GM12878 (cell line): ENCODE measurements around the gene PXT1. TPM values are rescaled to one million over a fixed set of nuclear protein-coding genes. Genes with fewer than 3 reads are reported as not detected.

Source experiments
- ATAC-seq: fragments of 200-7000 bp; cut with Tn5 transposase; 3 replicates; pipeline ENCODE4 v1.9.1; 2020; ENCODE audit warnings: mild to moderate bottlenecking, moderate library complexity
- BruUV-seq: library from RNA; stranded (reverse); fragments of 400-500 nt; replicated peaks from 2 replicates; lab custom pipeline; 2021; lab: Mats Ljungman, UMichigan
- CTCF ChIA-PET: fragments of 300-600 bp; sonication (Branson Sonifier 250); formaldehyde crosslinking; extraction: SDS; loops from one replicate; lab custom pipeline; 2021; ENCODE audit warnings: inconsistent platforms; lab: Yijun Ruan, JAX
- POLR2A ChIA-PET: fragments of 350-600 bp; formaldehyde crosslinking; extraction: SDS; loops from one replicate; lab custom pipeline; 2021; ENCODE audit warnings: inconsistent platforms; lab: Charles Lee
- RAD21 ChIA-PET: fragments of 300-600 bp; sonication (Branson Sonifier 250); formaldehyde crosslinking; loops from one replicate; lab custom pipeline; 2023; ENCODE audit warnings: antibody characterized with exemption; ENCODE audit not compliant: unreplicated experiment; lab: Charles Lee
- SMC1A ChIA-PET: fragments of 300-600 bp; sonication (Branson Sonifier 250); formaldehyde crosslinking; loops from one replicate; lab custom pipeline; 2023; ENCODE audit not compliant: unreplicated experiment, uncharacterized antibody; lab: Charles Lee
- DNase-seq: peaks from one replicate; pipeline ENCODE4 v3.0.0-alpha.2; 2011; ENCODE audit warnings: low read depth, low spot score
- FAIRE-seq: peaks from 3 replicates; lab custom pipeline; 2011; peaks lifted over from hg19 to GRCh38; lab: Jason Lieb, UNC
- H2AFZ ChIP-seq: 2 replicates; pipeline ENCODE4 v1.6.0; 2011; ENCODE audit warnings: low read depth, low read length, control low read depth; ENCODE audit not compliant: control insufficient read depth
- H3K27ac ChIP-seq: 2 replicates; pipeline ENCODE4 v1.5.1; 2011; ENCODE audit warnings: control low read depth; ENCODE audit not compliant: control insufficient read depth, insufficient read depth
- H3K27me3 ChIP-seq, 2 experiments: replicated peaks in 1 of 2; 2 replicates each; pipeline versions ENCODE4 v1.6.0 to v1.6.1; 2011; ENCODE audit warnings: low read length in 1 of 2; ENCODE audit not compliant: control insufficient read depth in 2 of 2, insufficient read depth in 2 of 2
- H3K36me3 ChIP-seq, 2 experiments: 2 replicates each; pipeline ENCODE4 v1.5.1; 2011; ENCODE audit warnings: low read length in 1 of 2; ENCODE audit not compliant: control insufficient read depth in 2 of 2, insufficient read depth in 2 of 2
- H3K4me1 ChIP-seq: 2 replicates; pipeline ENCODE4 v1.6.1; 2011; ENCODE audit warnings: mild to moderate bottlenecking, low read length, moderate library complexity, mixed read lengths; ENCODE audit not compliant: control insufficient read depth, insufficient read depth
- H3K4me2 ChIP-seq: 2 replicates; pipeline ENCODE4 v1.6.0; 2011; ENCODE audit warnings: control low read depth; ENCODE audit not compliant: control insufficient read depth, insufficient read depth
- H3K4me3 ChIP-seq: fragments of 200-600 bp; sonication (generic); 2 replicates; pipeline ENCODE4 v1.5.1; 2016
- H3K79me2 ChIP-seq: 2 replicates; pipeline ENCODE4 v1.6.0; 2011; ENCODE audit warnings: low read length; ENCODE audit not compliant: control insufficient read depth, insufficient read depth
- H3K9ac ChIP-seq: 2 replicates; pipeline ENCODE4 v1.8.0; 2011; ENCODE audit warnings: low read length, control low read depth, mixed read lengths; ENCODE audit not compliant: control insufficient read depth, insufficient read depth
- H3K9me3 ChIP-seq: replicated peaks from 3 replicates; pipeline ENCODE4 v1.5.1; 2011; ENCODE audit warnings: mild to moderate bottlenecking, low read length; ENCODE audit not compliant: control insufficient read depth, insufficient read depth
- H4K20me1 ChIP-seq: 2 replicates; pipeline ENCODE4 v1.6.0; 2011; ENCODE audit not compliant: control insufficient read depth, insufficient read depth
- LARP7 ChIP-seq: fragments of 450-650 bp; IDR thresholded peaks from 2 replicates; pipeline ENCODE4 v1.6.1; 2017; ENCODE audit warnings: mild to moderate bottlenecking
- MYB ChIP-seq: fragments of 150-350 bp; IDR thresholded peaks from 2 replicates; pipeline ENCODE4 v1.6.1; 2014; ENCODE audit warnings: mild to moderate bottlenecking, low read depth, low read length, borderline replicate concordance
- NR2C2 ChIP-seq: IDR thresholded peaks from 2 replicates; pipeline ENCODE4 v1.6.1; 2011; ENCODE audit warnings: borderline replicate concordance, low read depth; ENCODE audit not compliant: control insufficient read depth, insufficient read length
- RAD51 ChIP-seq: fragments of 450-650 bp; IDR thresholded peaks from 2 replicates; pipeline ENCODE4 v1.6.1; 2016; ENCODE audit warnings: moderate library complexity, mild to moderate bottlenecking, inconsistent platforms
- RUNX3 ChIP-seq: IDR thresholded peaks from 2 replicates; pipeline ENCODE4 v1.6.1; 2012; ENCODE audit warnings: low read length, inconsistent platforms
- SIX5 ChIP-seq: IDR thresholded peaks from 2 replicates; pipeline ENCODE4 v1.6.1; 2011; ENCODE audit warnings: mild to moderate bottlenecking, low read depth, low read length, moderate library complexity; ENCODE audit not compliant: severe bottlenecking
- SMC3 ChIP-seq: IDR thresholded peaks from 2 replicates; pipeline ENCODE4 v1.6.1; 2011; ENCODE audit warnings: low read length, improper control_type of control experiment, borderline replicate concordance
- SREBF1 ChIP-seq: IDR thresholded peaks from 2 replicates; pipeline ENCODE4 v1.6.1; 2012; ENCODE audit warnings: mild to moderate bottlenecking, low read length
- SUZ12 ChIP-seq: fragments of 200-600 bp; sonication (generic); IDR thresholded peaks from one replicate; pipeline ENCODE4 v1.6.1; 2018; ENCODE audit warnings: antibody characterized with exemption, mild to moderate bottlenecking; ENCODE audit not compliant: unreplicated experiment
- TCF3 ChIP-seq: IDR thresholded peaks from 2 replicates; pipeline ENCODE4 v1.6.1; 2012; ENCODE audit warnings: low read depth, mild to moderate bottlenecking, low read length, borderline replicate concordance; ENCODE audit not compliant: insufficient read depth
- ZNF24 ChIP-seq: fragments of 450-650 bp; IDR thresholded peaks from 2 replicates; pipeline ENCODE4 v1.6.1; 2017; ENCODE audit warnings: antibody characterized with exemption, mild to moderate bottlenecking
- WGBS: methylation state at CpG from one replicate; pipeline ENCODE4 v1.1.6; 2016; ENCODE audit warnings: low lambda C conversion rate; ENCODE audit not compliant: insufficient replicate concordance, insufficient coverage; ENCODE audit errors: missing lambda C conversion rate; 5-methylcytosine and 5-hydroxymethylcytosine counted together
- in situ Hi-C: fragments of 300-500 bp; cut with MboI; formaldehyde crosslinking; loops from 9 replicates; pipeline ENCODE4 v1.14.3; 2018; ENCODE audit warnings: mixed read lengths
- intact Hi-C: fragments of 100-400 bp; cut with micrococcal nuclease; formaldehyde crosslinking; loops from one replicate; pipeline ENCODE4 v1.14.2; 2022; ENCODE audit not compliant: unreplicated experiment
- polyA plus RNA-seq, 11 experiments: library from polyadenylated mRNA; depleted of rRNA in 4 of 11; unstranded in 6 of 11; stranded (reverse) in 5 of 11; fragments of >200 nt; fragmentation: Nextera tagmentation in 4 of 11; fragmentation: Illumina TruSeq in 1 of 11; extraction: Ambion mirVana in 4 of 11; extraction: Trizol in 1 of 11; gene quantifications; 1 replicate in 1 of 11; 2 replicates in 10 of 11; pipeline versions ENCODE4 v1.2.1 to v1.2.3, GENCODE V29; 2011 to 2016; ENCODE audit warnings: inconsistent platforms in 2 of 11, missing spikeins in 2 of 11, low read depth in 1 of 11
- total RNA-seq, 4 experiments: library from RNA; depleted of rRNA in 3 of 4; stranded (reverse); fragments of >200 nt in 3 of 4; fragmentation: Illumina TruSeq in 1 of 4; extraction: Trizol in 1 of 4; gene quantifications; 2 replicates each; pipeline versions ENCODE4 v1.2.1 to v1.2.3, GENCODE V29; 2013 to 2021
- TF ChIP-seq, protein P1 (sequence below): fragments of 450-650 bp; IDR thresholded peaks from 2 replicates; pipeline ENCODE4 v1.6.1; 2016; ENCODE audit warnings: mild to moderate bottlenecking
- TF ChIP-seq, protein P2 (sequence below): IDR thresholded peaks from 2 replicates; pipeline ENCODE4 v1.6.1; 2012; ENCODE audit warnings: low read depth, low read length, improper control_type of control experiment
- TF ChIP-seq, protein P3 (sequence below): fragments of 150-350 bp; IDR thresholded peaks from 2 replicates; pipeline ENCODE4 v1.6.1; 2014; ENCODE audit warnings: mild to moderate bottlenecking, low read depth, low read length
- TF ChIP-seq, protein P4 (sequence below): IDR thresholded peaks from 2 replicates; pipeline ENCODE4 v1.6.1; 2011; ENCODE audit warnings: borderline replicate concordance, low read depth, mild to moderate bottlenecking, moderate library complexity, low read length; ENCODE audit not compliant: insufficient read depth, poor library complexity, severe bottlenecking
- TF ChIP-seq, protein P5 (sequence below): IDR thresholded peaks from 2 replicates; pipeline ENCODE4 v1.6.1; 2011; ENCODE audit warnings: low read depth, mild to moderate bottlenecking, low read length, moderate library complexity, borderline replicate concordance; ENCODE audit errors: extremely low read depth

PXT1 gene
- total and polyA plus RNA-seq, 10 of the 15 experiments (the other 5 are each of a cell fraction or from before 2014, with no cell fraction given): 0.27 to 2.9 (median 0.50) TPM

DNA sequence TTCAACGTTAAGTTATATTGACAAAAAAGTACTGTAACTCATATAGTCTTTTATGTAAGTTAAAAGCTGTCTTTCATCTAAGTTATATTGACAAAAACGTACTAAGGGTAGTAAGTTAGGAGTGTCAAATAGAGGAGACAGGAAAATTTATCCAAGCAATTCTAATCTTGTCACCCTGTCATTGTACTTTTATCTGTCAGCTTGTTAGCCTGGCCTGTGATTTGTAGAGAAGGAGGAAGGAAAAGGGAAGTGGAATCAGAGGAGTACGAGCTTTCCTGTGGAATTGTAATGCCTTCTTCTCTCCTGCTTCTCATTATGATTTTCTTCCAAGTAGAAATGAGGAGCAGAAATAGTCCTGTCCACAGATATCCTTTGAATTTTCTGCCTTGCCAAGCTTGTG lies 19.0 kb upstream of the PXT1 start:
- peaks cover 0 to 2% of the 10 kb centered on the region in 2 experiments; a peak in 1 of 4 replicates for H3K36me3 ChIP-seq
- TF ChIP-seq SIX5 (no peak), SREBF1 (no peak), ZNF24 (no peak), TCF3 (no peak), NR2C2 (no peak), SUZ12 (no peak), RUNX3 (no peak), MYB (no peak), SMC3 (no peak), LARP7 (no peak), RAD51 (no peak)
- TF ChIP-seq, protein P1, sequence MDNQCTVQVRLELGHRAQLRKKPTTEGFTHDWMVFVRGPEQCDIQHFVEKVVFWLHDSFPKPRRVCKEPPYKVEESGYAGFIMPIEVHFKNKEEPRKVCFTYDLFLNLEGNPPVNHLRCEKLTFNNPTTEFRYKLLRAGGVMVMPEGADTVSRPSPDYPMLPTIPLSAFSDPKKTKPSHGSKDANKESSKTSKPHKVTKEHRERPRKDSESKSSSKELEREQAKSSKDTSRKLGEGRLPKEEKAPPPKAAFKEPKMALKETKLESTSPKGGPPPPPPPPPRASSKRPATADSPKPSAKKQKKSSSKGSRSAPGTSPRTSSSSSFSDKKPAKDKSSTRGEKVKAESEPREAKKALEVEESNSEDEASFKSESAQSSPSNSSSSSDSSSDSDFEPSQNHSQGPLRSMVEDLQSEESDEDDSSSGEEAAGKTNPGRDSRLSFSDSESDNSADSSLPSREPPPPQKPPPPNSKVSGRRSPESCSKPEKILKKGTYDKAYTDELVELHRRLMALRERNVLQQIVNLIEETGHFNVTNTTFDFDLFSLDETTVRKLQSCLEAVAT: no peak
- TF ChIP-seq, protein P2, sequence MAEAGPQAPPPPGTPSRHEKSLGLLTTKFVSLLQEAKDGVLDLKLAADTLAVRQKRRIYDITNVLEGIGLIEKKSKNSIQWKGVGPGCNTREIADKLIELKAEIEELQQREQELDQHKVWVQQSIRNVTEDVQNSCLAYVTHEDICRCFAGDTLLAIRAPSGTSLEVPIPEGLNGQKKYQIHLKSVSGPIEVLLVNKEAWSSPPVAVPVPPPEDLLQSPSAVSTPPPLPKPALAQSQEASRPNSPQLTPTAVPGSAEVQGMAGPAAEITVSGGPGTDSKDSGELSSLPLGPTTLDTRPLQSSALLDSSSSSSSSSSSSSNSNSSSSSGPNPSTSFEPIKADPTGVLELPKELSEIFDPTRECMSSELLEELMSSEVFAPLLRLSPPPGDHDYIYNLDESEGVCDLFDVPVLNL: no peak
- TF ChIP-seq, protein P3, sequence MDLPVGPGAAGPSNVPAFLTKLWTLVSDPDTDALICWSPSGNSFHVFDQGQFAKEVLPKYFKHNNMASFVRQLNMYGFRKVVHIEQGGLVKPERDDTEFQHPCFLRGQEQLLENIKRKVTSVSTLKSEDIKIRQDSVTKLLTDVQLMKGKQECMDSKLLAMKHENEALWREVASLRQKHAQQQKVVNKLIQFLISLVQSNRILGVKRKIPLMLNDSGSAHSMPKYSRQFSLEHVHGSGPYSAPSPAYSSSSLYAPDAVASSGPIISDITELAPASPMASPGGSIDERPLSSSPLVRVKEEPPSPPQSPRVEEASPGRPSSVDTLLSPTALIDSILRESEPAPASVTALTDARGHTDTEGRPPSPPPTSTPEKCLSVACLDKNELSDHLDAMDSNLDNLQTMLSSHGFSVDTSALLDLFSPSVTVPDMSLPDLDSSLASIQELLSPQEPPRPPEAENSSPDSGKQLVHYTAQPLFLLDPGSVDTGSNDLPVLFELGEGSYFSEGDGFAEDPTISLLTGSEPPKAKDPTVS: no peak
- TF ChIP-seq, protein P4, sequence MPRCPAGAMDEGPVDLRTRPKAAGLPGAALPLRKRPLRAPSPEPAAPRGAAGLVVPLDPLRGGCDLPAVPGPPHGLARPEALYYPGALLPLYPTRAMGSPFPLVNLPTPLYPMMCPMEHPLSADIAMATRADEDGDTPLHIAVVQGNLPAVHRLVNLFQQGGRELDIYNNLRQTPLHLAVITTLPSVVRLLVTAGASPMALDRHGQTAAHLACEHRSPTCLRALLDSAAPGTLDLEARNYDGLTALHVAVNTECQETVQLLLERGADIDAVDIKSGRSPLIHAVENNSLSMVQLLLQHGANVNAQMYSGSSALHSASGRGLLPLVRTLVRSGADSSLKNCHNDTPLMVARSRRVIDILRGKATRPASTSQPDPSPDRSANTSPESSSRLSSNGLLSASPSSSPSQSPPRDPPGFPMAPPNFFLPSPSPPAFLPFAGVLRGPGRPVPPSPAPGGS: no peak
- TF ChIP-seq, protein P5, sequence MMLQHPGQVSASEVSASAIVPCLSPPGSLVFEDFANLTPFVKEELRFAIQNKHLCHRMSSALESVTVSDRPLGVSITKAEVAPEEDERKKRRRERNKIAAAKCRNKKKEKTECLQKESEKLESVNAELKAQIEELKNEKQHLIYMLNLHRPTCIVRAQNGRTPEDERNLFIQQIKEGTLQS: no peak
- H2AFZ ChIP-seq: no peak overlapping the region
- BruUV-seq: no TSS peak
- no peak overlapping the region for H3K9ac ChIP-seq
- H3K9me3 ChIP-seq: no peaks in the 10 kb centered on the region
- DNase-seq (no peak), ATAC-seq (no peak), FAIRE-seq (no peak)
- no peaks in the 10 kb centered on the region for H3K4me1 ChIP-seq
- H3K4me2 ChIP-seq: no peak overlapping the region
- H3K79me2 ChIP-seq: peaks cover 30% of the 10 kb centered on the region
- ChIA-PET CTCF (interaction anchor here (0.5 to 1.3 kb wide), 7 partner anchors 8 to 292 kb away, joined by 3 to 4 read pairs (median 3); no protein-coding TSS in a partner anchor), POLR2A (interaction anchor here (0.9 kb wide), 1 partner anchor 8 kb away, joined by 3 read pairs; no protein-coding TSS in a partner anchor), RAD21 (no interaction called here), SMC1A (interaction anchor here (1.4 to 3.6 kb wide), 3 partner anchors 11 to 139 kb away, joined by 5 to 14 read pairs (median 6); partner anchors contain the start of gene KCTD20)
- H3K27me3 ChIP-seq: no peaks in the 10 kb centered on the region
- no peak overlapping the region for H3K27ac ChIP-seq
- in situ Hi-C loops (no loop called here), intact Hi-C loops (no loop called here)
- H3K4me3 ChIP-seq: no peak overlapping the region
- 63% methylated on average over 3 of the region's 3 CpGs for WGBS
- no peaks in the 10 kb centered on the region for H4K20me1 ChIP-seq
